Panc1 (cell line): Measurements from ENCODE around the gene MPZL1. TPM values are rescaled to one million over a fixed set of nuclear protein-coding genes. Genes with fewer than 3 reads are reported as not detected.
A peak's percentile ranks its signal among the peaks of the same experiment; 100 is the strongest.

Experiments
- ATAC-seq: fragments of 200-7000 bp; cut with Tn5 transposase; 2 replicates; pipeline ENCODE4 v1.9.1; 2020; ENCODE audit warnings: mild to moderate bottlenecking, moderate library complexity
- BruUV-seq: library from RNA; stranded (reverse); fragments of 400-500 nt; replicated peaks from 2 replicates; lab custom pipeline; 2021; lab: Mats Ljungman, UMichigan
- CTCF ChIA-PET: fragments of 300-600 bp; sonication (Branson Sonifier 250); formaldehyde crosslinking; loops from one replicate; lab custom pipeline; 2022; ENCODE audit warnings: antibody characterized with exemption; lab: Charles Lee
- POLR2A ChIA-PET: fragments of 300-600 bp; sonication (Branson Sonifier 250); formaldehyde crosslinking; loops from one replicate; lab custom pipeline; 2022; ENCODE audit warnings: antibody characterized with exemption; lab: Charles Lee
- DNase-seq: peaks from one replicate; pipeline ENCODE4 v3.0.0-alpha.2; 2010; ENCODE audit warnings: low read depth, low spot score
- H3K27ac ChIP-seq: 2 replicates; pipeline ENCODE4 v1.5.1; 2011; ENCODE audit warnings: mild to moderate bottlenecking, low read length, inconsistent platforms
- H3K27me3 ChIP-seq: fragments of 200-500 bp; sonication (Bioruptor generic); 2 replicates; pipeline ENCODE4 v1.6.0; 2014; ENCODE audit warnings: low read length, inconsistent platforms; ENCODE audit not compliant: control insufficient read depth, insufficient read depth
- H3K36me3 ChIP-seq: fragments of 200-500 bp; sonication (Bioruptor generic); 2 replicates; pipeline ENCODE4 v1.5.1; 2014; ENCODE audit warnings: inconsistent platforms, mild to moderate bottlenecking, low read length, moderate library complexity; ENCODE audit not compliant: control insufficient read depth, insufficient read depth
- H3K4me1 ChIP-seq: 2 replicates; pipeline ENCODE4 v1.5.1; 2011; ENCODE audit warnings: inconsistent platforms, mild to moderate bottlenecking, low read length, moderate library complexity; ENCODE audit not compliant: control insufficient read depth, insufficient read depth
- H3K4me3 ChIP-seq, 2 experiments: 2 replicates each; pipeline ENCODE4 v1.5.1; 2011 to 2012; ENCODE audit warnings: low read depth in 2 of 2, low read length in 2 of 2, mild to moderate bottlenecking in 2 of 2, inconsistent platforms in 1 of 2, moderate library complexity in 1 of 2
- H3K9me3 ChIP-seq: fragments of 200-500 bp; sonication (Bioruptor generic); 2 replicates; pipeline ENCODE4 v1.5.1; 2014; ENCODE audit warnings: low read depth, mild to moderate bottlenecking, inconsistent platforms, low read length, moderate library complexity; ENCODE audit not compliant: control insufficient read depth, insufficient read depth
- POLR2AphosphoS5 ChIP-seq: IDR thresholded peaks from 2 replicates; pipeline ENCODE4 v1.6.1; 2012; ENCODE audit warnings: mild to moderate bottlenecking, low read depth, low read length, moderate library complexity
- SIN3A ChIP-seq: IDR thresholded peaks from 2 replicates; pipeline ENCODE4 v1.6.1; 2012; ENCODE audit warnings: low read depth, mild to moderate bottlenecking, low read length, moderate library complexity, borderline replicate concordance; ENCODE audit not compliant: insufficient read depth
- TCF7L2 ChIP-seq: IDR thresholded peaks from 2 replicates; pipeline ENCODE4 v1.6.1; 2011; ENCODE audit warnings: mild to moderate bottlenecking, low read depth, low read length, inconsistent platforms
- in situ Hi-C: cut with HindIII; loops from 2 replicates; pipeline ENCODE4 v1.10.0; 2016; ENCODE audit warnings: low sequenced_read_pairs, low pct_unique_long_range_greater_than_20kb
- intact Hi-C: fragments of 100-400 bp; cut with micrococcal nuclease; formaldehyde crosslinking; loops from one replicate; pipeline ENCODE4 v1.10.0; 2022; ENCODE audit not compliant: unreplicated experiment
- total RNA-seq: library from RNA; stranded (reverse); gene quantifications from one replicate; pipeline ENCODE4 v1.2.1, GENCODE V29; 2021; ENCODE audit not compliant: unreplicated experiment
- TF ChIP-seq, protein P1 (sequence below), 2 experiments: IDR thresholded peaks; 2 replicates each; pipeline ENCODE4 v1.6.1; 2011 to 2012; ENCODE audit warnings: low read depth in 2 of 2, control low read depth in 1 of 2, low read length in 1 of 2, mild to moderate bottlenecking in 1 of 2, moderate library complexity in 1 of 2; ENCODE audit not compliant: insufficient read depth in 1 of 2
- TF ChIP-seq, protein P2 (sequence below): fragments of 450-650 bp; IDR thresholded peaks from 2 replicates; pipeline ENCODE4 v1.5.1; 2017; ENCODE audit warnings: mild to moderate bottlenecking

Gene MPZL1
- total RNA-seq, 1 experiment from 2014 or later: 72.0 TPM

DNA sequence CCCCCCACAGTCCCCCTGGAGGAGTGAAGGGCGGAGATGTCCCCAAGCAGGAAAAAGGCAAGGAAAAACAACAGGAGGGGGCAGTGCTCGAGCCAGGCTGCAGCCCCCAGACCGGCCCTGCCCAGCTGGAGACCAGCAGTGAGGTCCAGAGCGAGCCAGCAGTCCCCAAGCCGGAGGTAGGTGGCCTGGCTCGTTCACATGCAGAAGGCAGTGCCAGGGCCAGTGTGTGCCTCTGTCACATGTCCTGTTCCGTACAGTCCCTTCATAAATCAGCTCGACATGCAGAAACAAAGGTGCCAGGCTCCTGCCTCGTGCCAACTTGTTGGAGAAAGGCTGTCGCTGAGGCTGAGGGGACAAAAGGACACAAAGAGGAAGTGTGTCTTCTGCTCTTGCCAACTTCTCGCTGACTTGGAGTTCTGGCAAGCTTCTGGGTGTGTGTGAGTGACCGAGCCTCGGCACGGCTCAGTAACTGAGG is 24.1 kb upstream of the MPZL1 start:
- no peak for DNase-seq
- in situ Hi-C loops (no loop called here), intact Hi-C loops (no loop called here)
- ATAC-seq: peak; percentile 54
- Histone ChIP-seq H3K4me1 (no peaks in the 10 kb centered on the region; the same call in 1 of the 2 replicates), H3K9me3 (no peaks in the 10 kb centered on the region), H3K4me3 (no peak overlapping the region), H3K36me3 (no peaks in the 10 kb centered on the region), H3K27ac (no peak overlapping the region), H3K27me3 (peaks cover 2% of the 10 kb centered on the region; the same call in 1 of the 2 replicates)
- ChIA-PET POLR2A (no interaction called here), CTCF (no interaction called here)
- no peak for TF ChIP-seq SIN3A
- TF ChIP-seq, protein P1, sequence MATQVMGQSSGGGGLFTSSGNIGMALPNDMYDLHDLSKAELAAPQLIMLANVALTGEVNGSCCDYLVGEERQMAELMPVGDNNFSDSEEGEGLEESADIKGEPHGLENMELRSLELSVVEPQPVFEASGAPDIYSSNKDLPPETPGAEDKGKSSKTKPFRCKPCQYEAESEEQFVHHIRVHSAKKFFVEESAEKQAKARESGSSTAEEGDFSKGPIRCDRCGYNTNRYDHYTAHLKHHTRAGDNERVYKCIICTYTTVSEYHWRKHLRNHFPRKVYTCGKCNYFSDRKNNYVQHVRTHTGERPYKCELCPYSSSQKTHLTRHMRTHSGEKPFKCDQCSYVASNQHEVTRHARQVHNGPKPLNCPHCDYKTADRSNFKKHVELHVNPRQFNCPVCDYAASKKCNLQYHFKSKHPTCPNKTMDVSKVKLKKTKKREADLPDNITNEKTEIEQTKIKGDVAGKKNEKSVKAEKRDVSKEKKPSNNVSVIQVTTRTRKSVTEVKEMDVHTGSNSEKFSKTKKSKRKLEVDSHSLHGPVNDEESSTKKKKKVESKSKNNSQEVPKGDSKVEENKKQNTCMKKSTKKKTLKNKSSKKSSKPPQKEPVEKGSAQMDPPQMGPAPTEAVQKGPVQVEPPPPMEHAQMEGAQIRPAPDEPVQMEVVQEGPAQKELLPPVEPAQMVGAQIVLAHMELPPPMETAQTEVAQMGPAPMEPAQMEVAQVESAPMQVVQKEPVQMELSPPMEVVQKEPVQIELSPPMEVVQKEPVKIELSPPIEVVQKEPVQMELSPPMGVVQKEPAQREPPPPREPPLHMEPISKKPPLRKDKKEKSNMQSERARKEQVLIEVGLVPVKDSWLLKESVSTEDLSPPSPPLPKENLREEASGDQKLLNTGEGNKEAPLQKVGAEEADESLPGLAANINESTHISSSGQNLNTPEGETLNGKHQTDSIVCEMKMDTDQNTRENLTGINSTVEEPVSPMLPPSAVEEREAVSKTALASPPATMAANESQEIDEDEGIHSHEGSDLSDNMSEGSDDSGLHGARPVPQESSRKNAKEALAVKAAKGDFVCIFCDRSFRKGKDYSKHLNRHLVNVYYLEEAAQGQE (IDR thresholded peaks at IDR 0.05; ENCODE audit: insufficient read depth in 1 of 2, low read depth in 2 of 2, low read length in 1 of 2): no peak
- TF ChIP-seq POLR2AphosphoS5: no peak
- TF ChIP-seq, protein P2, sequence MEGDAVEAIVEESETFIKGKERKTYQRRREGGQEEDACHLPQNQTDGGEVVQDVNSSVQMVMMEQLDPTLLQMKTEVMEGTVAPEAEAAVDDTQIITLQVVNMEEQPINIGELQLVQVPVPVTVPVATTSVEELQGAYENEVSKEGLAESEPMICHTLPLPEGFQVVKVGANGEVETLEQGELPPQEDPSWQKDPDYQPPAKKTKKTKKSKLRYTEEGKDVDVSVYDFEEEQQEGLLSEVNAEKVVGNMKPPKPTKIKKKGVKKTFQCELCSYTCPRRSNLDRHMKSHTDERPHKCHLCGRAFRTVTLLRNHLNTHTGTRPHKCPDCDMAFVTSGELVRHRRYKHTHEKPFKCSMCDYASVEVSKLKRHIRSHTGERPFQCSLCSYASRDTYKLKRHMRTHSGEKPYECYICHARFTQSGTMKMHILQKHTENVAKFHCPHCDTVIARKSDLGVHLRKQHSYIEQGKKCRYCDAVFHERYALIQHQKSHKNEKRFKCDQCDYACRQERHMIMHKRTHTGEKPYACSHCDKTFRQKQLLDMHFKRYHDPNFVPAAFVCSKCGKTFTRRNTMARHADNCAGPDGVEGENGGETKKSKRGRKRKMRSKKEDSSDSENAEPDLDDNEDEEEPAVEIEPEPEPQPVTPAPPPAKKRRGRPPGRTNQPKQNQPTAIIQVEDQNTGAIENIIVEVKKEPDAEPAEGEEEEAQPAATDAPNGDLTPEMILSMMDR: no peak
- TF ChIP-seq TCF7L2: no peak
- BruUV-seq: no TSS peak

DNA sequence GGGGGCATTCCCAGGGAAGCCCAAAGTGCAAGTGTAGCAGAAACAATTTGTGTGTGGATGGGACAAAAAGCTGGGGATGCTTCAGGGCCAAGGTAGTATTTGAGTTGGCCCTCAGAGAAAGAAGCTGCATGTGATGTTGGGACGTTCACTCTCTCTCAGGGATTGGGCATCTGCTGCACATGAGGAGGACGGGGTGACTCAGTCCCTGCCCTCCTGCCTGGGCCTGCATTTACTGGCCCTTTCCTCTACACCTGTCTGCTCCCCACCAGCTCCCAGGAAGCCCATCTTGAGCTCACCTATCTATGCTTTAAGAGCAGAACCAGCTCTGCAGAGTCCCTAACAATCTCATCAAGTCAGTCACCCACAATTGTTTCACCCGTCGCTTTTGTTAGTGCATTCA is 23.5 kb upstream of the MPZL1 start:
- intact Hi-C loops: no loop called here
- Histone ChIP-seq H3K9me3 (no peaks in the 10 kb centered on the region), H3K27ac (no peak overlapping the region), H3K4me1 (no peaks in the 10 kb centered on the region; the same call in 1 of the 2 replicates), H3K36me3 (no peaks in the 10 kb centered on the region), H3K27me3 (peaks cover 8% of the 10 kb centered on the region), H3K4me3 (no peak overlapping the region)
- no TSS peak for BruUV-seq
- DNase-seq (no peak), ATAC-seq (no peak; the same call in 1 of the 2 replicates)
- ChIA-PET CTCF (no interaction called here), POLR2A (no interaction called here)
- TF ChIP-seq, protein P2: no peak
- TF ChIP-seq SIN3A (no peak), TCF7L2 (no peak), POLR2AphosphoS5 (no peak)
- TF ChIP-seq, protein P1 (IDR thresholded peaks at IDR 0.05; ENCODE audit: insufficient read depth in 1 of 2, low read depth in 2 of 2, low read length in 1 of 2): no peak
- in situ Hi-C loops: no loop called here
